ENCODE results near the gene NBAS. TPM values are rescaled to one million over a fixed set of nuclear protein-coding genes. Genes with fewer than 3 reads are reported as not detected.
A peak's percentile ranks its signal among the peaks of the same experiment; 100 is the strongest.

Gene NBAS
- total and polyA plus RNA-seq, 7 donors, result 19.5 to 52.8 (median 27.0) TPM

DNA sequence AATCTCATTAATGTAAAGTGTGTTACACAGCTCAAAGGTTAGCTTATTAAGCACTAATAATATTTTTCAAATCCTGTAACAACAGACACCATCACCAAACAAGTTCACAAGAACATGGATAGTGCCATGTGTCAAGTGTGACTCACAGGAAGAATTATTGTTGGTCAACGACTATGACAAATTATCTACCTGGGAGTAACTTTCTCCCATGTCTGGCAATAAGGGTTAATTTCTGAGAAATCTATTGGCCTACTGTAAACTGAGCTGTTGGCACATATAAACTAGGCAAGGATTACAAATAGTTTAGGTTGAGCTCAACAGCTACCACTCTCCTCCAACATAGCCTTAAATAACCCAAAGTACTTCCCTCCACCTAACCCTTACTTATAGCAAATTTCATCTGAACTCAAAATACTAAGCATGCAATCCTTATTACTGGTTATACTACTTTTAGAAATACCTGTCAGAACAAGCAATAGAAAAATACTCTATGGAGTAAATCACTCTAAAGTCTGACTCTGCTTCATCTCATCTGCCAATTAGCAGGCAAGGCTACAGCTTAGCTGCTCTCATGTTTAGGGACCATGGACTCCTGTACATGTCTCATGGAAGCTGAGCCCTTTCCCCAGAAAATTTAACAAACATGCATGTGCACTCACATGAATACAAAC, 223.0 kb downstream of the NBAS start:
- no peaks in the 10 kb centered on the region for H3K27me3 ChIP-seq (ENCODE audit: insufficient read depth in 3 of 3, low read length in 2 of 3)
- no peak for DNase-seq
- 27 to 29% (median 28%) methylated on average over 1 of the region's 1 CpG for WGBS, 3 donors
- no peaks in the 10 kb centered on the region for H3K4me1 ChIP-seq
- ATAC-seq, result peak in 1 of 4 donors; percentile 27
- no peak for TF ChIP-seq CTCF (IDR thresholded peaks at IDR 0.05)
- H3K9me3 ChIP-seq, result no peaks in the 10 kb centered on the region
- no peak overlapping the region for H3K27ac ChIP-seq
- H3K4me3 ChIP-seq, result no peak overlapping the region
- intact Hi-C loops (cut with DNase I), result no loop called here
- no peaks in the 10 kb centered on the region for H3K36me3 ChIP-seq (ENCODE audit: insufficient read depth in 1 of 2, low read depth in 1 of 2)

GRCh38 chr2:15334644-15335326, 226.3 kb downstream of the NBAS start:
- DNase-seq, result no peak
- no peaks in the 10 kb centered on the region for H3K9me3 ChIP-seq
- 79 to 85% (median 83%) methylated on average over 5 of the region's 5 CpGs for WGBS, 3 donors
- no peak overlapping the region for H3K27ac ChIP-seq
- ATAC-seq, result no peak
- intact Hi-C loops (cut with DNase I), result no loop called here
- peaks cover 5 to 8% of the 10 kb centered on the region in 2 donors for H3K36me3 ChIP-seq (ENCODE audit: insufficient read depth in 1 of 2, low read depth in 1 of 2)
- TF ChIP-seq CTCF (IDR thresholded peaks at IDR 0.05), result no peak
- no peak overlapping the region for H3K4me3 ChIP-seq
- no peaks in the 10 kb centered on the region for H3K27me3 ChIP-seq (ENCODE audit: insufficient read depth in 3 of 3, low read length in 2 of 3)
- no peaks in the 10 kb centered on the region for H3K4me1 ChIP-seq

DNA sequence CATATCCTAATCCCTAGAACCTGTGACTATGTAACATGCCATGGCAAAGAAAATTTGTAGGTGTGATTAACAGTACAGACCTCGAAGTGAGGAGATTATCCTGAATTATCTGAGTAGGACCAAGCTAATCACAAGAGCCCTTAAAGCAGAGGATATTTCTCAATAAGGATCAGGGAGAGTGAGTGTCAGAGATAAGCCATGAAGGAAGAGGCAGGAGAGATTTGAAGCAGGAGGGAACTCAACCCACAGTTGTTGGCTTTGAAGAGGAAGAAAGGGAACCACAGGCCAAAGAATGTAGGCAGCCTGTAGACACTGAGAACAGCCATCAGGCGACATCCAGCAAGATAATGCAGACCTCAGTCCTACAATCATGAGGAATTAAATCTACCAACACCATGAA, 229.3 kb downstream of the NBAS start:
- 69 to 70% (median 70%) methylated on average over 2 of the region's 2 CpGs for WGBS, 3 donors
- no peaks in the 10 kb centered on the region for H3K9me3 ChIP-seq
- intact Hi-C loops (cut with DNase I), result no loop called here
- H3K27me3 ChIP-seq (ENCODE audit: insufficient read depth in 3 of 3, low read length in 2 of 3), result no peaks in the 10 kb centered on the region
- no peak overlapping the region for H3K27ac ChIP-seq
- peaks cover 5 to 37% of the 10 kb centered on the region in 2 donors for H3K36me3 ChIP-seq (ENCODE audit: insufficient read depth in 1 of 2, low read depth in 1 of 2)
- no peak for ATAC-seq
- H3K4me1 ChIP-seq, result no peaks in the 10 kb centered on the region
- no peak overlapping the region for H3K4me3 ChIP-seq
- DNase-seq, result no peak
- no peak for TF ChIP-seq CTCF (IDR thresholded peaks at IDR 0.05)

DNA sequence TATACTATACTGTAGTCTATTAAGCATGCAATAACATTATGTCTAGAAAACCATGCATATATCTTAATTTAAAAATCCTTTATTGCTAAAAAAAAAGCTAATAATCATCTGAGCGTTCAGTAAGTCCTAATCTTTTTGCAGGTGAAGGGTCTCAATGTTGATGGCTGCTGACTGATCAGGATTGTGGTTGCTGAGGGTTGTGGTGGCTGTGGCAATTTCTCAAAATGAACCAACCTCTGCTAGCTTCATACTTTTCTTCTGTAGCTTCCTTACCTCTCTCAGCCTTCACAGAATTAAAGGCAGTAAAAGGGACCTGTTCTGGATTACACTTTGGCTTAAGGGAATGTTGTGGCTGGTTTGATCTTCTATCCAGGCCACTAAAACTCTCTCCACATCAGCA, 235.8 kb downstream of the NBAS start:
- DNase-seq (no peak), ATAC-seq (no peak)
- no peak for TF ChIP-seq CTCF (IDR thresholded peaks at IDR 0.05)
- Histone ChIP-seq H3K27ac (no peak overlapping the region), H3K36me3 (ENCODE audit: insufficient read depth in 1 of 2, low read depth in 1 of 2) (peaks cover 0 to 57% of the 10 kb centered on the region in 2 donors), H3K4me1 (no peaks in the 10 kb centered on the region), H3K27me3 (ENCODE audit: insufficient read depth in 3 of 3, low read length in 2 of 3) (no peaks in the 10 kb centered on the region), H3K4me3 (no peak overlapping the region), H3K9me3 (no peaks in the 10 kb centered on the region)
- WGBS, 3 donors, result 96 to 100% (median 97%) methylated on average over 1 of the region's 1 CpG
- intact Hi-C loops (cut with DNase I), result no loop called here

Data from psoas muscle (tissue), 8 donors.